Measurements from ENCODE around the gene USP38.
"Not testable (repeated sequence)": the region's sequence is repeated elsewhere in the genome, so short reads cannot be mapped to it uniquely, and the experiment has no call there.

USP38 gene

GRCh38 chr4:143230683-143231082 lies 46.0 kb downstream of the USP38 start:
- Histone ChIP-seq H3K27ac (ENCODE audit: low read depth, low read length) (no peak overlapping the region), H2AFZ (ENCODE audit: low read depth, low read length, severe bottlenecking) (no peak overlapping the region), H3K9ac (ENCODE audit: low read length) (no peak overlapping the region)

GRCh38 chr4:143232277-143232676 lies 47.6 kb downstream of the USP38 start:
- Histone ChIP-seq H3K36me3 (ENCODE audit: low read length) (no peaks in the 10 kb centered on the region), H2AFZ (ENCODE audit: low read depth, low read length, severe bottlenecking) (no peak overlapping the region), H3K9me2 (replicated peaks; ENCODE audit: insufficient read depth, low read length) (no peaks in the 10 kb centered on the region), H3F3A (ENCODE audit: insufficient read depth) (no peaks in the 10 kb centered on the region), H3K9ac (ENCODE audit: low read length) (no peak overlapping the region), H3K9me3 (ENCODE audit: insufficient read depth, low read length) (no peaks in the 10 kb centered on the region), H3K4me2 (ENCODE audit: low read depth, low read length, poor library complexity, severe bottlenecking) (no peak overlapping the region), H3K27ac (ENCODE audit: low read depth, low read length) (no peak overlapping the region), H3K4me3 (ENCODE audit: insufficient read depth, low read length, poor library complexity, severe bottlenecking) (no peak overlapping the region), H4K20me1 (ENCODE audit: low read depth, low read length) (no peaks in the 10 kb centered on the region), H3K27me3 (ENCODE audit: low read length) (no peaks in the 10 kb centered on the region), H3K79me2 (ENCODE audit: insufficient read depth, low read length) (no peaks in the 10 kb centered on the region)
- no peak for TF ChIP-seq EZH2phosphoT487 (conservative IDR thresholded peaks at IDR 0.05; ENCODE audit: low read length)
- no peak for TF ChIP-seq CTCF (IDR thresholded peaks at IDR 0.05; ENCODE audit: insufficient read depth, low read length, poor library complexity, severe bottlenecking)

More at GRCh38 chr4:143230683-143231082, 46.0 kb downstream of the USP38 start:
- no peaks in the 10 kb centered on the region for H4K20me1 ChIP-seq (ENCODE audit: low read depth, low read length)
- H3K27me3 ChIP-seq (ENCODE audit: low read length) = no peaks in the 10 kb centered on the region
- no peaks in the 10 kb centered on the region for H3K9me3 ChIP-seq (ENCODE audit: insufficient read depth, low read length)
- no peaks in the 10 kb centered on the region for H3K79me2 ChIP-seq (ENCODE audit: insufficient read depth, low read length)
- H3K9me2 ChIP-seq (replicated peaks; ENCODE audit: insufficient read depth, low read length) = no peaks in the 10 kb centered on the region
- H3K36me3 ChIP-seq (ENCODE audit: low read length) = no peaks in the 10 kb centered on the region
- H3F3A ChIP-seq (ENCODE audit: insufficient read depth) = no peaks in the 10 kb centered on the region
- TF ChIP-seq EZH2phosphoT487 (conservative IDR thresholded peaks at IDR 0.05; ENCODE audit: low read length) (no peak), CTCF (IDR thresholded peaks at IDR 0.05; ENCODE audit: insufficient read depth, low read length, poor library complexity, severe bottlenecking) (no peak)
- H3K4me3 ChIP-seq (ENCODE audit: insufficient read depth, low read length, poor library complexity, severe bottlenecking) = no peak overlapping the region
- no peak overlapping the region for H3K4me2 ChIP-seq (ENCODE audit: low read depth, low read length, poor library complexity, severe bottlenecking)

- no peaks in the 10 kb centered on the region for H3K27me3 ChIP-seq (ENCODE audit: low read length)
- no peak overlapping the region for H3K27ac ChIP-seq (ENCODE audit: low read depth, low read length)
- no peaks in the 10 kb centered on the region for H3K9me2 ChIP-seq (replicated peaks; ENCODE audit: insufficient read depth, low read length)
- H3K4me2 ChIP-seq (ENCODE audit: low read depth, low read length, poor library complexity, severe bottlenecking) = no peak overlapping the region
- H4K20me1 ChIP-seq (ENCODE audit: low read depth, low read length) = no peaks in the 10 kb centered on the region
- TF ChIP-seq EZH2phosphoT487 (conservative IDR thresholded peaks at IDR 0.05; ENCODE audit: low read length) = no peak
- TF ChIP-seq CTCF (IDR thresholded peaks at IDR 0.05; ENCODE audit: insufficient read depth, low read length, poor library complexity, severe bottlenecking) = no peak
- no peak overlapping the region for H3K9ac ChIP-seq (ENCODE audit: low read length)
- H3F3A ChIP-seq (ENCODE audit: insufficient read depth) = no peaks in the 10 kb centered on the region
- no peak overlapping the region for H2AFZ ChIP-seq (ENCODE audit: low read depth, low read length, severe bottlenecking)
- H3K4me3 ChIP-seq (ENCODE audit: insufficient read depth, low read length, poor library complexity, severe bottlenecking) = no peak overlapping the region
- no peaks in the 10 kb centered on the region for H3K9me3 ChIP-seq (ENCODE audit: insufficient read depth, low read length)
- H3K36me3 ChIP-seq (ENCODE audit: low read length) = no peaks in the 10 kb centered on the region
- no peaks in the 10 kb centered on the region for H3K79me2 ChIP-seq (ENCODE audit: insufficient read depth, low read length)
Measured at GRCh38 chr4:143234153-143234552, 49.4 kb downstream of the USP38 start.

GRCh38 chr4:143237195-143237594 lies 52.5 kb downstream of the USP38 start:
- H3K9me2 ChIP-seq (replicated peaks; ENCODE audit: insufficient read depth, low read length); H3K27ac ChIP-seq (ENCODE audit: low read depth, low read length); H3K4me2 ChIP-seq (ENCODE audit: low read depth, low read length, poor library complexity, severe bottlenecking); H3K9ac ChIP-seq (ENCODE audit: low read length); H3F3A ChIP-seq (ENCODE audit: insufficient read depth); H3K4me3 ChIP-seq (ENCODE audit: insufficient read depth, low read length, poor library complexity, severe bottlenecking); H3K27me3 ChIP-seq (ENCODE audit: low read length); H3K36me3 ChIP-seq (ENCODE audit: low read length); H3K9me3 ChIP-seq (ENCODE audit: insufficient read depth, low read length); H3K79me2 ChIP-seq (ENCODE audit: insufficient read depth, low read length); H4K20me1 ChIP-seq (ENCODE audit: low read depth, low read length); H2AFZ ChIP-seq (ENCODE audit: low read depth, low read length, severe bottlenecking): not testable (repeated sequence)
